D721Med (cell line): Measurements from ENCODE around the gene ZDHHC20.
A peak's percentile ranks its signal among the peaks of the same experiment; 100 is the strongest.

Source experiments
- DNase-seq: peaks from one replicate; pipeline ENCODE4 v3.0.0; 2011; ENCODE audit warnings: low spot score; ENCODE audit not compliant: insufficient read length
- FAIRE-seq: peaks from 2 replicates; lab custom pipeline; 2011; peaks lifted over from hg19 to GRCh38; lab: Jason Lieb, UNC
- TF ChIP-seq, protein P1 (sequence below): IDR thresholded peaks from 2 replicates; pipeline ENCODE4 v1.5.1; 2012; ENCODE audit warnings: mild to moderate bottlenecking, control low read depth; ENCODE audit not compliant: insufficient read depth; ENCODE audit errors: missing control alignments

Gene ZDHHC20

GRCh38 chr13:21458813-21459701 is at the start of gene ZDHHC20:
TSS of gene ZDHHC20 (minus strand) at chr13:21459303. CDS start at chr13:21459171, 132 bp downstream.
- DNase-seq: peak; percentile 57
- TF ChIP-seq, protein P1, sequence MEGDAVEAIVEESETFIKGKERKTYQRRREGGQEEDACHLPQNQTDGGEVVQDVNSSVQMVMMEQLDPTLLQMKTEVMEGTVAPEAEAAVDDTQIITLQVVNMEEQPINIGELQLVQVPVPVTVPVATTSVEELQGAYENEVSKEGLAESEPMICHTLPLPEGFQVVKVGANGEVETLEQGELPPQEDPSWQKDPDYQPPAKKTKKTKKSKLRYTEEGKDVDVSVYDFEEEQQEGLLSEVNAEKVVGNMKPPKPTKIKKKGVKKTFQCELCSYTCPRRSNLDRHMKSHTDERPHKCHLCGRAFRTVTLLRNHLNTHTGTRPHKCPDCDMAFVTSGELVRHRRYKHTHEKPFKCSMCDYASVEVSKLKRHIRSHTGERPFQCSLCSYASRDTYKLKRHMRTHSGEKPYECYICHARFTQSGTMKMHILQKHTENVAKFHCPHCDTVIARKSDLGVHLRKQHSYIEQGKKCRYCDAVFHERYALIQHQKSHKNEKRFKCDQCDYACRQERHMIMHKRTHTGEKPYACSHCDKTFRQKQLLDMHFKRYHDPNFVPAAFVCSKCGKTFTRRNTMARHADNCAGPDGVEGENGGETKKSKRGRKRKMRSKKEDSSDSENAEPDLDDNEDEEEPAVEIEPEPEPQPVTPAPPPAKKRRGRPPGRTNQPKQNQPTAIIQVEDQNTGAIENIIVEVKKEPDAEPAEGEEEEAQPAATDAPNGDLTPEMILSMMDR: no peak
- no peak for FAIRE-seq

DNA sequence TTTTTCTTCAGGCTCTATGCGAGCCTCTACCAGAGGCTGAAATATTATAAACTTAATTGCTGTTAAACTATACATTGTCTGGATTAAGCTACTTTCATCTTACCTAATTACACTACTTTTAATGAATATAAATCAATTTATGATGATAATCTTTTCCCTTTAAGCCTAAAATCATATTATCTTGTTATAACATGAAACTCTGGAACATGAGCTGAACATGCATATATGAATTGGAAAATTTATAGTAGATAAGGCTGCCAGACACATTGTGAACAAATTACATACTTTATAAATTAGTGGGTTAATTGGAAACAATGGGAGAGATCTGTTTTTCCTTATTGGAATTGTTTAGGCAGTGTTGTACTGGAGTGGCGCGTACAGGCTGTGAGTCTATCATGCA is 45.3 kb upstream of the ZDHHC20 start:
- FAIRE-seq: no peak
- DNase-seq: no peak
- TF ChIP-seq, protein P1: no peak

DNA sequence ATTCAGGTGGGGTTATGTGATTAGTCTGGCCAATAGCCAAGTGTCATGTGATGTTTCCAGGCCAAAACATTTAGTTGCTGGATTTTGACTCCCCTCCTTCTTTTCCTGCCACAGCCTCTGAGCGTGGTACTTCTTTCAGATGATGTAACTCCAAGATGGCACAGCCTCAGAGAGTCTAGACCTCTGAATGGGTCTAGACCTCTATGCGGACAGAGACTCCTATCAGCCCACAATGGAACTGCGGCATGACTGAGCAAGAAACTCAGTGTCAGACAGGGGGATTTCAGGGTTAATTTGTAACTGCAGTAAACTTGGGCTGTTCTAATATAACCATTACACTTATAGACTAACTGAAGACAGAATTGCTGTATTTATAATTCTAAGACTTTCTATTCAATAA is 42.6 kb upstream of the ZDHHC20 start:
- DNase-seq (no peak), FAIRE-seq (no peak)
- TF ChIP-seq, protein P1: no peak

DNA sequence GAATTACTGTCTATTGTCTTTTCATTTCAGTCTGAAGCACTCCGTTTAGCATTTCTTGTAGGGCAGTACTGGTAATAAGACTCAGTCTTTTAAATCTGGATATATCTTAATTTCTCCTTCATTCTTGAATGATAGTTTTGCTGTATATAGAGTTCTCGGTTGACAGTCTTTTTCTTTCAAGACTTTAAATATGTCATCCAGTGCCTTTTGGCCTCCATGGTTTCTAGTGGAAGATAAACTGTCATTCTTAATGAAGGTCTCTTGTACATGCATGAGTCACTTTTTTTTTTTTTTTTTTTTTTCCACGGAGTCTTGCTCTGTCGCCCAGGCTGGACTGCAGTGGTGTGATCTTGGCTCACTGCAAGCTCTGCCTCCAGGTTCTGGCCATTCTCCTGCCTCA is 27.2 kb upstream of the ZDHHC20 start:
- TF ChIP-seq, protein P1: no peak
- no peak for FAIRE-seq
- no peak for DNase-seq

DNA sequence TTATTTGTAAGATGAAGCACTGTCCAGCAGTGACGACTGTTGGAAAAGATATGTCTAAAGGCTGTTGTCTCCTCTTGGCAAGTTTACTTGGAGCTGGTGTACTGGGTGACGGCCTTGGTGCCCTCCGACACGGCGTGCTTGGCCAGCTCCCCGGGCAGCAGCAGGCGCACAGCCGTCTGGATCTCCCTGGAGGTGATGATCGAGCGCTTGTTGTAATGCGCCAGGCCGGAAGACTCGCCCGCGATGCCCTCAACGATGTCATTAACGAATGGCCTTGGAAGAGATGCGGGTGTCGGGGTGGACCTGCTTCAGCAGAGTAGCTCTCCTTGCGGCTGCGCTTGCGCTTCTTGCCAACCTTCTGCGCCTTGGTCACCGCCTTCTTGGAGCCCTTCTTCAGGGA is 24.6 kb upstream of the ZDHHC20 start:
- FAIRE-seq: no peak
- DNase-seq: no peak
- TF ChIP-seq, protein P1: no peak

DNA sequence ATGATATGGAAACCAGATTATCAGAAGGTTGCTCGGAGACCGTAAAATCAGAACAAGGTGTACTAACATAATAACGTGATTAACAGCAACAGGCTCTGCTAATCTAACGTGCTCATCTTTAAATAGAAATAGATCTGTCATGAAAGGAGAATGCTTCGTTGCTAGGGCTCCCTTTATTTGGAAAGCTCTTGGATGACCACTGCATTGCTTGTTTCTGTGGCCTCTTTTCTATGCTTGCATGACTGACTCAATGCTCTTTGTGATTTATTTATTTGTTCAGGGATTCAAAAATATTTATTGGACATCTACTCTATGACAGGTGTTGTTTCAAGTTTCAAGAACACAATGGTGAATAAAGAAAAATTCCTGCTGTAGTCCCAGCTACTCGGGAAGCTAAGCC is 22.3 kb upstream of the ZDHHC20 start:
- TF ChIP-seq, protein P1: no peak
- DNase-seq (no peak), FAIRE-seq (no peak)
